ENCODE results near the gene SLC13A5.

The SLC13A5 gene

DNA sequence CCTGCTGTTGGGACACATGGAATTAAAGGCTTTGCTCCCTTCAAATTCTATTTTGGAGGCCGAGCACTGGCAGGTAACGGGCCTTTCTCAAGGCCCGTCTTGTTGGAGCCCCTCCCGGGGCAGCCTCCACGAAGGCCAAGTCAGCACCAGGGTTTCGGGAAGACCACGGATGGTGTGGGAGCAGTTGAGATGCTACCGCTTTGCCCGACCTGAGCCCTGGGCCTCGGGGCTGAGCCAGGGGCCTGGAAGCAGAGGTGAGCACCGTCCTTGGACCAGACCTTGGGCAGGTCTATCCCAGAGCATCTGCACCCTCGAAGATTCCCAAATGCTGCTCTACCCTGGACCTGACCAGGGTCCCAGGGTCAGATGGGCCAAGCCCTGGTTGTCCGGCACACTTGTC lies 38.6 kb downstream of the SLC13A5 start:
- no peak for DNase-seq (ENCODE audit: low read depth)
- TF ChIP-seq, protein P1, sequence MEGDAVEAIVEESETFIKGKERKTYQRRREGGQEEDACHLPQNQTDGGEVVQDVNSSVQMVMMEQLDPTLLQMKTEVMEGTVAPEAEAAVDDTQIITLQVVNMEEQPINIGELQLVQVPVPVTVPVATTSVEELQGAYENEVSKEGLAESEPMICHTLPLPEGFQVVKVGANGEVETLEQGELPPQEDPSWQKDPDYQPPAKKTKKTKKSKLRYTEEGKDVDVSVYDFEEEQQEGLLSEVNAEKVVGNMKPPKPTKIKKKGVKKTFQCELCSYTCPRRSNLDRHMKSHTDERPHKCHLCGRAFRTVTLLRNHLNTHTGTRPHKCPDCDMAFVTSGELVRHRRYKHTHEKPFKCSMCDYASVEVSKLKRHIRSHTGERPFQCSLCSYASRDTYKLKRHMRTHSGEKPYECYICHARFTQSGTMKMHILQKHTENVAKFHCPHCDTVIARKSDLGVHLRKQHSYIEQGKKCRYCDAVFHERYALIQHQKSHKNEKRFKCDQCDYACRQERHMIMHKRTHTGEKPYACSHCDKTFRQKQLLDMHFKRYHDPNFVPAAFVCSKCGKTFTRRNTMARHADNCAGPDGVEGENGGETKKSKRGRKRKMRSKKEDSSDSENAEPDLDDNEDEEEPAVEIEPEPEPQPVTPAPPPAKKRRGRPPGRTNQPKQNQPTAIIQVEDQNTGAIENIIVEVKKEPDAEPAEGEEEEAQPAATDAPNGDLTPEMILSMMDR (IDR thresholded peaks at IDR 0.05; ENCODE audit: control insufficient read depth, extremely low read depth, insufficient read depth) = no peak
- H3K4me3 ChIP-seq (ENCODE audit: low read depth, low read length) = no peak overlapping the region

- no peak overlapping the region for H3K4me3 ChIP-seq (ENCODE audit: low read depth, low read length)
- TF ChIP-seq, protein P1 (IDR thresholded peaks at IDR 0.05; ENCODE audit: control insufficient read depth, extremely low read depth, insufficient read depth) = no peak
- DNase-seq (ENCODE audit: low read depth) = no peak
Measured at GRCh38 chr17:6671431-6671830, 41.7 kb downstream of the SLC13A5 start.

DNA sequence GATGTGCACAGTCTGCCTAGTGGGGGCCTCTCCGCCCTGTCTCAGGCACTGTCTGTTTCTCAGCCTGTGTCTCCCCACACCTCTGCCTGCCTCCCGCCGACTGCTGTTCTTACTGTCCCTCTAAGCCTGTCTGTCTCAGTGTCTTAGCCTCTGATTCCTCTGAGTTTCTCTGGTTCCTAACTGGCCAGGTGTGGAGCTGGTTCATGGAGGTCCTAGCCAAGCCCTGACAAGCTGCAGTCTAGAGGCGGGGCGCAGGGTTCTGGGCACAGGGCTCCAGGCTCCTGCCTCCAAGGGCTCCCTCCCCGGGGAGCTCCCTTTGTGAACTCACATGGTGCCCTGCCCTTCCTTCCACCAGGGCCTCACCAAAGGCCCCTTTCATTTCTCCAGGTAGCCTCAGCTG lies 42.2 kb downstream of the SLC13A5 start:
- TF ChIP-seq, protein P1 (IDR thresholded peaks at IDR 0.05; ENCODE audit: control insufficient read depth, extremely low read depth, insufficient read depth) = no peak
- no peak overlapping the region for H3K4me3 ChIP-seq (ENCODE audit: low read depth, low read length)
- DNase-seq (ENCODE audit: low read depth) = no peak

DNA sequence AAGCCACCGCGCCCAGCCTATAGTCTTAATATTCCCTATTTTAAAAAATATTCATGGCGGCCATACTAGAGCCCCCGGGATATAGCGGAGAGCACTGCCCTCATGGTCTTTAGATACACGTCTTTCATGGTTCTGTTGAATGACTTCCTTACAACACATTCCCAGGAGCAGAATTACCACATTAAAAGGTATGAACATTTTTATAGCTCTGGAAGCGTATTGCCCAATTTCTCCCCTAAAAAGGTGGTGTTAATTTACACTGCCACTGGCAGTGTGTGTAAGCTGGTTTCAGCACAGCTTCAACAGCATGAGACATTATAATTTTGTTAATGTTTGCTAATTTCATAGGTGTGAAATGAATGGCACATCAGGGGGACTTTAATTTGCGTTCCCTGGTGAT lies 42.6 kb downstream of the SLC13A5 start:
- no peak overlapping the region for H3K4me3 ChIP-seq (ENCODE audit: low read depth, low read length)
- TF ChIP-seq, protein P1 (IDR thresholded peaks at IDR 0.05; ENCODE audit: control insufficient read depth, extremely low read depth, insufficient read depth) = no peak
- no peak for DNase-seq (ENCODE audit: low read depth)

- H3K4me3 ChIP-seq (ENCODE audit: low read depth, low read length) = no peak overlapping the region
Measured at GRCh38 chr17:6669479-6670212, 43.5 kb downstream of the SLC13A5 start.

DNA sequence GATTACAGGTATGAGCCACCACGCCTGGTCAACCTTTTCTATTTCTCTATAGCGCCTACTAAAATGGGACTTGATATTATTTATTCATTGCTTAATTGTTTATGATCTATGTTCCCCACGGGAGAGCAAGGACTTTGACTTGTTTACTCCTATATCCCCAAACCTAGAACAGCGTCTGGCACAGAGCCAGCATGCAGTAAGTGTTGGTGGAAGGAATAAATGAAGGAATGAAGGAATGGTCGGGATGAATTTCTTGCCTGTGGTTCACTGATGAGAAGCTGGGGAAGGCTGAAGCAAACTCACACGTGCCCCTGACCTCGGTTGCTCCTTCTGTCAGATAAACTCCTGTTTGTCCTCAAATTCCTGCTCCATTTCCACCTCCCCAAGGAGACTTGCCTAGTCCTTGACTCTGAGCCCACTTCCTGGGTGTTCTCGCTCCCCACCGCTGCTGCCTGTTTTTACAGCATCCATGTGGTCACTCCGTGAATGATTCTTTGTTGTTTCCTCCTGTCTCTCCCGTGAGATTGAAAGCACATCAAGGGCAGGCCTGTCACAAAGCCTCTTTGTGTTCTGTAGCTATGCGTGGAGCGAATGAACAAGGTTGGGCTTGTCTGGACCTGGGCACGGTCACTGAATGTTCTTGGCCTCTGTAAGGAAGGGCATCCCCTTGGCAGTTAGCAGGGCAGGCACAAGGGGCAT lies 44.3 kb downstream of the SLC13A5 start:
- DNase-seq (ENCODE audit: low read depth) = no peak
- no peak overlapping the region for H3K4me3 ChIP-seq (ENCODE audit: low read depth, low read length)
- TF ChIP-seq, protein P1 (IDR thresholded peaks at IDR 0.05; ENCODE audit: control insufficient read depth, extremely low read depth, insufficient read depth) = no peak

More at GRCh38 chr17:6669479-6670212, 43.5 kb downstream of the SLC13A5 start:
- TF ChIP-seq, protein P1 (IDR thresholded peaks at IDR 0.05; ENCODE audit: control insufficient read depth, extremely low read depth, insufficient read depth) = no peak
- DNase-seq (ENCODE audit: low read depth) = no peak

Measured in LNCaP clone FGC (cell line).